Inferior parietal cortex (tissue), 1 donor: ENCODE data around the gene RBBP8NL.

Experiments
- DNase-seq: peaks from one replicate; pipeline ENCODE4 v3.0.0-alpha.2; 2016; ENCODE audit errors: extremely low spot score

RBBP8NL gene

DNA sequence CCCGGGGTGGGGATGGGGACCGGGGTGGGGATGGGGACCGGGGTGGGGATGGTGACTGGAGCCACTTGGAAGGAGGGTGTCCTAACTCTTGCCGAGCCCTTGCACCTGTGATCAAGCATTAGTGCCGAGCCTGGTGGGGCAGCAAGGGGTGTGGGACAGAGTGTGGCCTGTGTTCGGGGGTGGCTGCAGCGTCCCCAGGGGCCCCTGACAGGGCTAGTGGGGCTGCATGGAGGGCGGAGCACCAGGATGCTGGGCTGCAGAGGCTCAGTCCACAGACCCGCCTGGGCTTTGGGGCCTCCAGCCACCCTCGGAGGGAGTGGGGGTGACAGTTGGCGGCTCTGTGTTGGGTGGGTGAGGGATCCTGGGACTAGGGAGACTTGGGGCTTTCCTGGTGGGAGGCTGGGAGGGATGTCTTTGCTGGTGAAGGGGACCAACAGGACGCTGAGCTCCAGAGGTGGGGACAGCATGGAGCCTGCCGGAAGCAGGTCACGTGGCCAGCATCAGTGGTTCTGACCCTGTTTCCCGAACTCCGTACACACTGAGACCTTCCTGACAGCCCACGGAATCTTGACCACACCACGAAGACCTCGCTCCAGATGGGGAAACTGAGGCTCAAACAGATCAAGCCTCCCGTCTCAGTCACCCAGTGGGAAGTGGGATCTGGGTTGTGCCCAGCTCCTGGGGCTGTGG lies 4.6 kb downstream of the RBBP8NL start:
- no peak for DNase-seq

DNA sequence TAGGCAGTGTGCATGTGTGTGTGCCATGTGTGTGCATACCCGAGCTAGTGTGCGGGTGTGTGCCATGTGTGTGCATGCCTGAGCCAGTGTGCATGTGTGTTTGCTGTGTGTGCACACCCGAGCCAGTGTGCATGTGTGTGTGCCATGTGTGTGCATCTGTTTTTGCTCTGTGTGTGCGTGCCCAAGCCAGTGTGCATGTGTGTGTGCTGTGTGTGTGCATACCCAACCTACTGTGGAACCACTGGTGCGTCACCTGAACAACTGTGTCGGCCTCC lies 5.7 kb downstream of the RBBP8NL start:
- no peak for DNase-seq

DNA sequence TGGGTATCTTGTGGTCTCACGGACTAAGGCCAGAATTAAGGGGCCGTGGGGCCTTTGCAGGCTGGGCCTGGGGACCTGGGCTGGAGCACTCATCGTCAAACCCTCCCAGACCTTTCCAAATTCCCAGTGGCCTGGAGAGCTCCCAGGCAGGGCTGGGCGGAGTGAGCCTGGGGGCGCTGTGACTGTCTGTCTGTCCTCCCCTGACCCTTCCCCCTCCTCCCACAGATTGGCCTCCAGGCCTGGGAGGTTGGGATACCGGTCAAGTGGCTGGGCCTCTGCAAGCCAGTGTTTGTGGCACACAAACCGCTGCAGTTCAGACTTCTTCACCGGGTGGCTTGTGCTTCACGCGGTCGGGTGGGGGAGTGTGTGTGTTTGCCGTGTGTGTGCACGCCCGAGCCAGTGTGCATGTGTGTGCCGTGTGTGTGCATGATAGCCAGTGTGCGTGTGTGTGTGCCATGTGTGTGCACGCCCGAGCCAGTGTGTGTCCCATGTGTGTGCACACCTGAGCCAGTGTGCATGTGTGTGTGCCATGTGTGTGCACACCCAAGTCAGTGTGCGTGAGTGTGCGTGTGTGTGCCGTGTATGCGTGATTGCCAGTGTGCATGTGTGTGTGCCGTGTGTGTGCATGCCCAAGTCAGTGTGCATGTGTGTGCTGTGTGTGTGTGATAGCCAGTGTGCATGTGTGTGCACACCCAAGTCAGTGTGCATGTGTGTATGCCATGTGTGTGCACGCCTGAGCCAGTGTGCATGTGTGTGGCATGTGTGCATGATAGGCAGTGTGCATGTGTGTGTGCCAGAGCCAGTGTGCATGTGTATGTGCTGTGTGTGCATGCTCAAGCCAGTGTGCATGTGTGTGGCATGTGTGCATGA lies 6.3 kb downstream of the RBBP8NL start:
- DNase-seq: no peak

DNA sequence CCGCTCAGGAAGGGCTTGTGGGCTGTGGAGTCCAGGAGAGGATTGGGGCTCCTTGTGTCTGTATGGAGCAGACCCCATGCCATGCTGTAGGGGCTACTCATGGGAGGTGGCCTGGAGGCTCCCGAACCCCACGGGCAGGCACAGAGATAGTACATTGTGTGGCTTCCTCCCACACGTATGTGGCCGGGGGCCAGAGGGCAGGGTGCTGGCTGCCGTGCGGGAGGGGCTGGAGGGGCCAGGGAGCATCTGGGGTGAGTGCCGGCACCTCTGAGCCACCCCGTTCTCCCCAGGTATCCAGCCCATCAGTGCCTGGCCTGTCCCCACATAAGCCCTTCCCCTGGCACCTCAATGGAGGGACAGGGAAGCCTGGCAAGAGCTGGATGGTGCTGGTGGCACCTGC lies 7.6 kb downstream of the RBBP8NL start:
- no peak for DNase-seq

DNA sequence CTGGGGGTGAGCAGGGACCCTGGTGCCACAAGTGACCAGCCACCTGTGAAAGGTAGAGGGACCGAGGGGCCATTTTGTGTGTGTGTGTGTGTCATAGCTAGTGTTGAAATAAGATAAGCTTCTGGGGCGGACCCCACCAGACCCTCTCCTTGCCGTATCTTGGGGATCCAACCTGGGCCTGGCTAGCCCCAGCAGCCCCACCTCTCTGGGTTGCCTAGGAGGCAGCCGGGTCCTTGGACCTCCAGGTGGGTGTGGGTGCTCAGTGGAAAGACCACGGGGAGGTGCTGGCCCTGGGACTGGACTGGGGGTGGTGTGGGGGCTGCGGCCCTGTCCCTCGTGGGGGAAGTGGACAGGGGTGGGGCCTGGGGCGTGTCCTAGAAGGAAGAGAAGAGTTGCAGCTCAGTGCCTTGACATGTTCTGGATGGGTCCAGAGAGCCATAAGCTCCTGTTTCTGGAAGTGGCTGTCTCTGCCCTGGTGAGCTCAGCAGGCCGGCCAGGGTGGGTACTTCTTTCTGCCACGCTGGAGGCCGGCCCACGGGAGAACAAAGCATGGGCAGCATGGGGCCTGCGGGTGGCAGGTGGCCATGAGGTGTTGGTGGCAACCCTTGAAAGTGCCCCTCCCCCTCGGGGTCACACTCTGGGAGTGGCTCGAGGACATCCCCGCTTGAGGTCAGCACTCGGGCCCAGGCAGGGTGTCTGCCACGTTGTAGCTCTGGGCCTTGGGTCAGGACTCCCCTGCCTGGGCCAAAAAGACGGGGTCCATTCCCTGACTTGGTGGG lies 8.4 kb downstream of the RBBP8NL start:
- no peak for DNase-seq

DNA sequence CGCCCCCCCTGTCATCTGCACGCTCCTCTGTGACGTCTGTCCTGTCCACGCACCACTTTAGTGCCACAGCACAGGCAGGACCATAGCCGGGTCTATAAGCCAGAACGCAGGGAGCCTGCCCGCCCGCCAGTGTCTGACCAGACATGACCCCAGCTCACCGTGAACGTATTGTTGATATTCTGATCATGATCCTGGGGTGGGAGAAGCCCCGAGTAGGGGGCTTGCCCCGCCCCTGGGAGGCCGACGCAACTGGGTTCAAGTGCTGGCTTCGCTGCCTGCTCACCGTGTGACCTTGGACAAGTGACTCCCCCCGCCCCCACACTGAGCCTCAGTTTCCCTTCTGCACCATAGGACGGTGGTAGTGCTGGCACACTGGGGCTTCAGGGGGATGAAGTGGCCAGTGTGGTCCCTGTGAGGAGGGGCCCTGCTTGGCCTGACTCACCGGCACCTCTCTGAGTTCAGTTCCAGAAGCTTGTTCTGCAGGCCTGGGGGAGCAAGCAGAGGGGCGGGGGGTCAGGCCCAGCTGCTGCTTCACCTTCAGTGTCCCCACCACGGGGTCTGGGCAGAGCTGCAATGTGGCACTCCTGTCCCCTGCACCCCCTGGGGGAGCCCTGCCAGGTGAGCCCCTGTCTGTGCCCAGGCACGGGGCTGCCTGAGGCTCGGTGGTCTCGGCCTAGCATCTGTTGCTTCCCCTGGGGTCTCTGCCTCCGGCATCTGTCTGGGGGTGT lies 9.2 kb downstream of the RBBP8NL start:
- no peak for DNase-seq

DNA sequence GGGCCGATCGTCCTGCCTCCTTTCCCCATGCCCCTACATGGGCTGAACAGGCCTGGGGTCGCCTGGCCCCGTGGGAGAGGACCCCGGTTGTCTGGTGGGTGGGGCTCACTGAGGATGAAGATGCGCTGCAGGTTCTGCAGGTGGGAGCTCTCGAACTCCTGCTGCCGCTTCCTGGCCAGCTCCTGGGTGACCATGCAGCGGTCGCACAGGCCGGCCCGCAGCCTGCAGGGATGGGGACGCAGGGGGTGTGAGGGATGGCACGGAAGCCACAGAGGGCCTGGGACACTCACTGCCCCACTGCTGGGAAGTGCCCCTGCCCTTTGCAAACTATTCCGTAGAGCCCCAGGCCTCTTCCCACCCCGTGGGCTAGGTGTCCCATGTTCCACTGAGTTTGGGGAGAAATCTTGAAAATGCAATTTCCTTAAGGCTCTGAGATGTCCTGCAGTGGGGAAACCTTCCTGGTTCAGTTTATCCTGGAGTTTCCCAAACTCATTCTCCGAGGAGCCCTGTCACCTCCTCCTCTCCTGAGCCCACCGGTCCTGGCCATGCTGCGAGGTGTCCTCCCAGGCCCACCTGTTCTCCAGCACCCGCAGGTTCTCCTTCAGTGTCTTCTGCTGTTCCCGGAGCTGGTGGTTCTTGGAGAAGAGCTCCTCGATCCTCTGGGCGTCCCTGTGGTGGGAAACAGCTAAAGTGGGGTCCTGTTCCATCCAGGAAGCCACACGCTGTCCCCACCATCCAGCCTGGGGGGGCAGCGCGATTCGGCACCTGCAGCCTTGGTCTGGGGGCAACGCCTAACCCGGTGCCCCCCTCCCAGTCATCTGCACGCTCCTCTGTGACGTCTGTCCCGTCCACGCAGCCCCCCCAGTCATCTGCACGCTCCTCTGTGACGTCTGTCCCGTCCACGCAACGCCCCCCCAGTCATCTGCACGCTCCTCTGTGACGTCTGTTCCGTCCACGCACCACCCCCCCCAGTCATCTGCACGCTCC lies 10.4 kb downstream of the RBBP8NL start:
- no peak for DNase-seq

DNA sequence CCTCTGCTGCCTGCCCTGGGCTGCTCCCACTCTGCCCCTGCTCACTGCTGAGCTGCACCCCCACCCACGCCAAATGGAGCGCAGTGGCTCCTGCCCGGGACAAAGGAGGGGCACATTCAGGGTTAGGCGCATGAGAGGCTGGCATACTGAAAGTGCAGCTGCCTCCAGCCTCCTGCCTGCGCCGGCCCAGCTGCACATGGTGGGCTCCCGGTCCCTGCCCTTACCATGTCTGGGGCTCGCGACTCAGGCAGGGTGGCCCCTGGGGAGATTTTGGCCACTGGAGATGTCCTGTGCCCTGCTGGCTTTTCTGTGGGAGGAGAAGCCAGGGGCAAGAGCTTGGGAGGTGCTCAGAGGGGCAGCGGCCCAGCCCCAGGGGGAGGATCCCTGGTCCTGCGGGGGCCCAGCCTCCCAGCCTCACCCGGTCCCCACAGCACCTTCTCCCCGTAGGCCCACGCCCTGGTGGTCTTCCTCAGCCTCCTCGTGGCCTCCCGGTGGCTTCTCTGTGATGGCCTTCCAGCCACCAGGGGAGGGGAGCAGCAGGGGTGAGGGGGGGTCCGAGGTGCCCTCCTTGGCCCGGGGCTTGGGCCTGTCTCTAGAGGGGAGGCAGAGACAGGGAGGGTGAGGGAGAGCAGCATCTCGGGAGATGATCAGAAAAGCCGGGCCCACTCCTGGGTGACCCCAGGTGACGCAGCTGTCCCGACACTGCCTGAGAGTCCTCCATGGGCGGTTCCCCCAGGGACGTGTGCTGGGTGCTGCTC lies 11.8 kb downstream of the RBBP8NL start:
- no peak for DNase-seq

DNA sequence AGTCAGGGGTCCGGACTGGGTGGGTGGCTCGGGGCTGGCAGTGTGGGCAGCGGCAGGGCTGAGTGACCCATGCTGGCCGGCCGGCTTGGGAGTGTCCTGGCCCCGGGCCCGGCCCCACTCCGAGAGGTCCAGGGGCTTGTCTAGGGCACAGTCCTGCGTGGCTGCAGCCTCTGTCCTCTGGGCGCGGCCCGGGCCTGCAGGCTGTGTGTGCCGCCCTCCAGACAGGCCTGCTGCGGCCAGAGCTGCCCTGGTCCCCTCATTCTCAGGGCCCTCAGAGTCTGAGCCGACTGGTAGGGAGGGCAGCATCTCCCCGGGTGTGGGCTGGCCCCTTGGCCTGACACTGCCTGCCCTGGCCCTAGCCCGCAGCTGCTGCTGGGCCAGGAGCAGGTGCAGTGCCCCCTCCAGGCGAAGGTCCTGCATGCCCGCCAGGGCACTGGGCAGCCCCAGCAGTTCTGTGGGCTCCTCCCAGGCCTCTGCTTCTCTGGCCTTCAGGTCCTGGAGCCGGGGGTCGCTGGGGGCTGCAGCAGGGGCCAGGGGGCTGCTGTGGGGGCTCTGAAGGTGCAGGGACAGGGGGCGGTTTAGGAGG lies 13.3 kb downstream of the RBBP8NL start:
- no peak for DNase-seq

DNA sequence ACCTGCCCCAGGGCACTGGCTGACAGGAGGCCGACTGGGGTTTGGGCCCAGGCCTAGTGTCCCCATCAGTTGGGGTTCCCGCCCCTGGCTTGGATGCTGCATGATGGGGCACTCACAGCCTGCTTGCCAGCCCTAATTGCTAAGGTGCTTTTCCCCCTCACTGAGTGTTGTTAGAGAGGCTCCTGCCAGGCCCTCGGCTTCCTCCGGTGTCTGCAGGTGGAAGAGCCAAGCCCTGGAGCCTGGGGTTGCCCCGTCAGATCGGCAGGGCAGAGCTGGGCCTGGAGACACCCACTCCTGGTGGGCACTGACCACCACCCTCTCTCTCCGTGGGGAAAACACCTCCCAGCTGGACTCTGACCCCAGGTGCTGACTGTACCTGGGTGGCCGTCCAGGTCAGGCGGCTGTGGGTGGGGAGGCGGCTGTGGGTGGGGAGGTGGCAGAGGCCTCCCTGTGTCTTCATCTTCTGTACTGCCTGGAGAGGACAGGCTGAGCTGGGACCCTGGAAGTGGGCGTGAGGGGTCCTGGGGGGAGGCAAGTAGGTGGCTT lies 14.2 kb downstream of the RBBP8NL start:
- no peak for DNase-seq

DNA sequence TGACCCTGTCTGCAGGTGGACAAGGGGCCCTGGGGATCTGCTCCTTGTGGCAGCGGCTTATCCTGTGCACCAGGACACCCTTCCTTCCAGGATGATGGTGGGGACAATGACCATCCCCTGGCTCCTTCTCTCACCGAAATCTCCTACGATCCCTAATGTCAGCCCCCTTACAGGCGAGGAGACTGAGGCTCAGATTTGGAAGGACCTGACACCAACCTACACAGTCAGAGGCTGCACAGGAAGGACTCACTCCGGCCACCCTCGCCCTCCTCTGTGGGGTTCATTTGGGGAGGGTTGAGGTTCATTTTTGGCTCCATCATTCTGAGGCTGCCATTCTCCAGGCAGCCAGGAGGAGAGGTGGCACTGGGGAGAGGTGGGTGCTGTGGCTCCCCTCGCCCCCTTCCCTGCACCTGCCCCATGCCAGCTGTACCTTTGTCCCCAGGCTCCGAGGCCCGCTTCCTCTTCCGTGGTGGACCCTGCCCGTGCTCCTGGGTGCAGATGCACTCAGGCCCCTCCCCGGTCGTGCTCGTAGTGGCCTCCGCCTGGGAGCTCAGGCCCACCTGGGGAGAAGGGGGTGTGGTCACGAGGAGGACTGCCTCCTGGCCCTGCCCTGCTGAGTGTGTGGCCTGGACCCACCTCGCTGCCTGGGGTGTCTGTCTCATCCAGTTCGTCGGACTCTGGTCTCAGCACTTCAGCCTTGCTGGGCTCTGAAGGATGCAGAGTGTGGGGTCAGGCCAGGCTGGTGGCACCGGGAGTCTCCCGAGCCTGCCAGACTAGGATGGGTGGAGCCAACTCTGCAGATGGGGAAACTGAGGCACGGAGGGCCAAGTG lies 14.9 kb downstream of the RBBP8NL start:
- DNase-seq: no peak

DNA sequence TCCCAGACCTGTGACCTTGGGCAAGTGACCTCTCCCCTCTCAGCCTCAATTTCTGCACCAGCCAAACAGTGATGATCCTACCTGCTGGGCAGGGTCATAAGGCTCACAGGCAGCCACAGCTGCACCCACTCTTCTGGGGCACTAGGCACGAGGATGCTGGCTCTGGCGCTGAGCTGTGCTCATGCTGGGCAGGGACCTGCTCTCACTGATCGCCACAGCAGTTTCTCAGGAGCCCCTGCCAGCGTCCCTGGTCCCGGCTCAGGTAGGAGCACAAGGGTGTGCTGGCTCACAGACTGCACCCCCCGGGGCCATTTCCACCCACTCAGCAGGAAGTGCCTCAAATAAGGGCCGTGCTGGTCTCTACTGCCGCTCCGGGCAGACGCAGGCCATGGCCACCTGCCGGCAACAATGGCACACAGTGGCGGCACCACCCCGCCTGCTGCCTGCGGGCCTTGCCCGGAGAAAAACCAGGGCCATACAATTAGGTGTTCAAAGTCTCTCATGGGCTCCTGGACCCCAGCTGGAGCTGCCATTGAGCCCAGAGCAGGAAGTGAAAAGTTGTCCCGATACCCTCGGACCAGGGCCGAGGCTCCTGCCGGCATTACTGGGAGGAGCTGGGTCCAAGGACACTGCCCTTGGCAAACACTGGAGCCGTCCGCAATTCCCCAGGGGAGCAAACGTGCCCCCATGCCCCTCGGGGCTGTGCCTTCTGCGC lies 15.7 kb downstream of the RBBP8NL start:
- DNase-seq: no peak

DNA sequence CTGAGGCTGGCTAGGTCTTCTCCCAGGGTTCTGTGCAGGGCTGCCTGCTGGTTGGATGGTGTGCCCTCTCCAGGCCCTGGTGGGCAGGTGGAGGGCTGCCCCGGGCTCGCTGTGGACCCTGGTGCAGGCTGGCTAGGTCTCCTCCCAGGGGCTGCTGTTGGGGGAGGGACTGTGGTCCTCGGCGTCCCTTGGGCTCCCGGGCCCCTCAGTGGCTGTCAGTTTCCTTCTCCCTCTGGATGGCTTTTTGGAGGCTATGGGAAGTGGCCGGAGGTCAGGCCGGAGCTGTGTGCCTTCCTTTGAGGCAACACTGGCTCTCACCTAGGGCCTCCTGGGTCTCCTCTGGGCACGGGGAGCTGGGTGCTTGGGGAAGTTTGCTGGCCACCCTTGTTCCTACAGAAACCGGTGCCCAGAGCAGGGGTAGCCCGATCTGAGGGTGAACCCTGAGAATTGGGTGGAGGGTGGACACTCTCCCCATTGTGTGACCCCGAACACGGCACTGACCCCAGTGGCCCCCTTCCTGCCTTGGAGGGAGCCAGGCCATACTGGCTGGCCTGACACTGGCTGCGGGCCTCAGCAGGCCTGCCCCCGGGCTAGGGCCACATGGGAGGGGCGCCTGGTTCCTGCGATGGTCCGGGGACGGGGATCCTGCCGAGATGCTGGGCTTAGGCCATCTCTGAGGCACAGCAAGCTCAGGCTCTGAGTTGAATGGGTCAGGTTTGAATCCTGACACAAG lies 16.4 kb downstream of the RBBP8NL start:
- no peak for DNase-seq

DNA sequence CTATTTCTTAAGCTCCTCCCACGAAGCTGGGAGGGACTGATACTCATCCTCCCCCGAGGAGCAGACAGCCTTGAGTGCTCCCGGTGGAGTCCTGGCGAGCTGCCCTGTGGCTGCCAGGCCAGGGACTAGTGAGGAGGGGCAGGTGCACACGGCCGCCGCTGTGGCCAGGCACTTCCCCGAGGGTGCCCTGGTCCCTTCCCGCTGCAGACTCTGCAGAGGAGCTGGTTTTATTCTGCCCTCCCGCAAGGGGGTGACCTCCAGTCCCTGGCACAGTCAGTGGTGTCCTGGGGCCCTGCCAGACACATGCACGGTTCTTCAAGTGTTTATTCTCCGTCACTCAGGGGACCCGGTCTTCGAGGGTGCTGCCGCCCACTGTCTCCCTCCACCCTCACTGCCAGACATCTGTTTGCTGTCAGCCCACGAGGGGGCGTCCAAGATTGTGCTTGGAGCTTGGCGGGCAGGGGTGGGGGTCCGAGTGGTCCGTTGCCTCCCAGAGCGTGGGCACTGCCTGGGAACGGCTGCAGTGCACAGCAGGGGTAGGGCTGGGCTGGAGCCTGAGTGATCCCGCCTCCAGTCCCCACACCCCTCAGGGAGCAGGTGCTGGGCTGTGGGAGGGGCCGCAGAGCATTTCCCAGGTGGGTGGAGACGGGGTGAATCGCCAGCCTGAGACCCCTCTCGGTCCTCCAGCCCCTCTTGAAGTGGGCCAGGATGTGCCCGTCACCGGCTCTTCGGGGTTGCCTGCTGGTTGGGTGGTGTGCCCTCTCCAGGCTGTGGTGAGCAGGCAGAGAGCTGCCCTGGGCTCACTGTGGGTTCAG lies 17.2 kb downstream of the RBBP8NL start:
- no peak for DNase-seq

DNA sequence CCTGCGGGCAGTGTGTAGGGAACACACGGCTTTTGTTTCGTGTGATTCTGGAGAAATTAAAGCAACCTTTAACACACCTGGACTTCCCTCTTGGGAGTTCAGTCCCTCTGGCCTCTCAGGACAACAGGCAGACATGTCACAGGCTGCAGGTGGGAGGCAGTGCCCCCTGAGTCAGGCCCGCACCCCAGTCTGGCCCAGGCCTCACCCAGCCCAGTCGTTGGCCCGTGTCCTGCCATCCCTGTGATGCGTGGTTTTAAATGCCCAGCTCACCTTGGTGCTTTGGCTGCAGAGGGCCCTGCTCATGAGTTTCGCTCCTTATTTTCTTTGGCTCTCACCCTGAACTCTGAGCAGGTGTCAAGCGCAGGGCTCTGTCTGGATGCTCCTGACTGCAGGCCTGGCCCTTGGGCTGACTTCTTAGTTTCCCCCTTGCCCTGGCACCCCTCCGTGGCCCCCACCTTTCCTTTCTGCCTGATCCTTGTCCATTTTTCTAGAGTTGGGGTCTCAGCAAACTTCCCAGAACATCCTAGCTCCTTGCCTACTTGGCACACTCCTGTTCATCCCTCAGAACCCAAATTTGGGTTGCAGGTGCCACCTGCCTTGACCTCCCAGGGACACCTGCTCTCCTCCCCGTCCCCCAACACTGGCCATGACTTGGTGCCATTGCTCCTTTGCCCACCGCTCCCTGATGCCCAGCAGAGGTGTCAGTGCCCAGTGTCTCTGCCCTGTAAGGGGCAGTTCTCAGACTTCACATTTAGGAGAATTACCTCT lies 18.1 kb downstream of the RBBP8NL start:
- no peak for DNase-seq

DNA sequence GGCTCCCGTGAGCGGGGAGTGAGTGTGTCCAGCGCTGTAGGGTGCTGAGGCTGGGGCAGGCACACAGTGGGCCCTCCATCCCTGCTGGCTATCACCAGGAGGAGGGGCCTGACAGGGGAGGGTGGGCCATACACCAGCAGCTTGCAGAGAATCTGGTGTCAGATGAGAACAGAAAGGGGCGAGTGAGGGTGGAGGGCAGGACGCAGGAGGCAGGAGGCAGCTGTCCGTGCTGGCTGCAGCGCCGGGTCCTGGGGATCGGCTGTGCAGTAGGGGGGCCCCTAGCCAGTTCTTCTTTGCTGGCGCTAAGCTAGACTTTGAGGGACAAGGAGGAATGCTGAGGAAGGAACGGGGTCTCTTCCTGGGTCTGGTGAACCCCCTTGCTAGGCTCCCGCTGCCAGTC lies 18.7 kb downstream of the RBBP8NL start:
- no peak for DNase-seq
